ENCODE results near the gene WWP2.

The WWP2 gene

GRCh38 chr16:69761983-69762813, at the start of gene WWP2:
Gene WWP2 (plus strand): TSS chr16:69762332. CDS start chr16:69787011, 24,679 bp downstream.
- no peaks in the 10 kb centered on the region for H3K36me3 ChIP-seq (ENCODE audit: control insufficient read depth, insufficient read depth, low read length)
- H3K4me3 ChIP-seq (ENCODE audit: low read length) = peak within 1 kb of the TSS; percentile 99
- H3K9ac ChIP-seq (ENCODE audit: low read length) = peak within 1 kb of the TSS; percentile 72
- H3K27me3 ChIP-seq (ENCODE audit: control insufficient read depth, insufficient read depth, low read length) = no peaks in the 10 kb centered on the region
- H3K27ac ChIP-seq (ENCODE audit: low read depth, low read length) = peak within 1 kb of the TSS; percentile 79
- peaks cover 6% of the 10 kb centered on the region for H3K4me1 ChIP-seq (ENCODE audit: control insufficient read depth, insufficient read depth, low read length)

- Histone ChIP-seq H3K4me1 (ENCODE audit: control insufficient read depth, insufficient read depth, low read length) (no peaks in the 10 kb centered on the region), H3K27me3 (ENCODE audit: control insufficient read depth, insufficient read depth, low read length) (no peaks in the 10 kb centered on the region), H3K9ac (ENCODE audit: low read length) (no peak overlapping the region), H3K27ac (ENCODE audit: low read depth, low read length) (no peak overlapping the region), H3K36me3 (ENCODE audit: control insufficient read depth, insufficient read depth, low read length) (no peaks in the 10 kb centered on the region), H3K4me3 (ENCODE audit: low read length) (no peak overlapping the region)
These were observed 49.1 kb upstream of the WWP2 start for GRCh38 chr16:69712914-69713581.

GRCh38 chr16:69717066-69717465, 45.1 kb upstream of the WWP2 start:
- Histone ChIP-seq H3K27me3 (ENCODE audit: control insufficient read depth, insufficient read depth, low read length) (no peaks in the 10 kb centered on the region), H3K9ac (ENCODE audit: low read length) (no peak overlapping the region), H3K36me3 (ENCODE audit: control insufficient read depth, insufficient read depth, low read length) (no peaks in the 10 kb centered on the region), H3K4me3 (ENCODE audit: low read length) (no peak overlapping the region), H3K4me1 (ENCODE audit: control insufficient read depth, insufficient read depth, low read length) (no peaks in the 10 kb centered on the region), H3K27ac (ENCODE audit: low read depth, low read length) (no peak overlapping the region)

GRCh38 chr16:69718111-69718764, 43.9 kb upstream of the WWP2 start:
- Histone ChIP-seq H3K4me3 (ENCODE audit: low read length) (no peak overlapping the region), H3K9ac (ENCODE audit: low read length) (no peak overlapping the region), H3K27ac (ENCODE audit: low read depth, low read length) (no peak overlapping the region), H3K36me3 (ENCODE audit: control insufficient read depth, insufficient read depth, low read length) (no peaks in the 10 kb centered on the region), H3K27me3 (ENCODE audit: control insufficient read depth, insufficient read depth, low read length) (no peaks in the 10 kb centered on the region), H3K4me1 (ENCODE audit: control insufficient read depth, insufficient read depth, low read length) (no peaks in the 10 kb centered on the region)

GRCh38 chr16:69720822-69721430, 41.2 kb upstream of the WWP2 start:
- Histone ChIP-seq H3K4me1 (ENCODE audit: control insufficient read depth, insufficient read depth, low read length) (peaks cover 2% of the 10 kb centered on the region), H3K27me3 (ENCODE audit: control insufficient read depth, insufficient read depth, low read length) (no peaks in the 10 kb centered on the region), H3K27ac (ENCODE audit: low read depth, low read length) (no peak overlapping the region), H3K4me3 (ENCODE audit: low read length) (no peak overlapping the region), H3K36me3 (ENCODE audit: control insufficient read depth, insufficient read depth, low read length) (no peaks in the 10 kb centered on the region), H3K9ac (ENCODE audit: low read length) (no peak overlapping the region)

GRCh38 chr16:69721441-69721957, 40.6 kb upstream of the WWP2 start:
- Histone ChIP-seq H3K4me3 (ENCODE audit: low read length) (no peak overlapping the region), H3K4me1 (ENCODE audit: control insufficient read depth, insufficient read depth, low read length) (peaks cover 2% of the 10 kb centered on the region), H3K27me3 (ENCODE audit: control insufficient read depth, insufficient read depth, low read length) (no peaks in the 10 kb centered on the region), H3K36me3 (ENCODE audit: control insufficient read depth, insufficient read depth, low read length) (no peaks in the 10 kb centered on the region), H3K27ac (ENCODE audit: low read depth, low read length) (no peak overlapping the region), H3K9ac (ENCODE audit: low read length) (no peak overlapping the region)

- Histone ChIP-seq H3K27ac (ENCODE audit: low read depth, low read length) (no peak overlapping the region), H3K36me3 (ENCODE audit: control insufficient read depth, insufficient read depth, low read length) (no peaks in the 10 kb centered on the region), H3K9ac (ENCODE audit: low read length) (no peak overlapping the region), H3K27me3 (ENCODE audit: control insufficient read depth, insufficient read depth, low read length) (no peaks in the 10 kb centered on the region), H3K4me1 (ENCODE audit: control insufficient read depth, insufficient read depth, low read length) (peaks cover 2% of the 10 kb centered on the region), H3K4me3 (ENCODE audit: low read length) (no peak overlapping the region)
These were observed 37.7 kb upstream of the WWP2 start for GRCh38 chr16:69724414-69724873.

GRCh38 chr16:69724981-69725479, 37.1 kb upstream of the WWP2 start:
- Histone ChIP-seq H3K36me3 (ENCODE audit: control insufficient read depth, insufficient read depth, low read length) (no peaks in the 10 kb centered on the region), H3K4me3 (ENCODE audit: low read length) (no peak overlapping the region), H3K27me3 (ENCODE audit: control insufficient read depth, insufficient read depth, low read length) (no peaks in the 10 kb centered on the region), H3K27ac (ENCODE audit: low read depth, low read length) (no peak overlapping the region), H3K9ac (ENCODE audit: low read length) (no peak overlapping the region), H3K4me1 (ENCODE audit: control insufficient read depth, insufficient read depth, low read length) (peaks cover 2% of the 10 kb centered on the region)

- no peaks in the 10 kb centered on the region for H3K27me3 ChIP-seq (ENCODE audit: control insufficient read depth, insufficient read depth, low read length)
- peaks cover 2% of the 10 kb centered on the region for H3K4me1 ChIP-seq (ENCODE audit: control insufficient read depth, insufficient read depth, low read length)
- H3K9ac ChIP-seq (ENCODE audit: low read length) = peak overlapping the region; percentile 7
- no peaks in the 10 kb centered on the region for H3K36me3 ChIP-seq (ENCODE audit: control insufficient read depth, insufficient read depth, low read length)
- H3K27ac ChIP-seq (ENCODE audit: low read depth, low read length) = peak overlapping the region; percentile 46
- H3K4me3 ChIP-seq (ENCODE audit: low read length) = peak overlapping the region; percentile 63
These were observed 36.4 kb upstream of the WWP2 start for GRCh38 chr16:69725480-69726312.

- Histone ChIP-seq H3K9ac (ENCODE audit: low read length) (peak within 1 kb of the TSS; percentile 7), H3K27me3 (ENCODE audit: control insufficient read depth, insufficient read depth, low read length) (no peaks in the 10 kb centered on the region), H3K4me3 (ENCODE audit: low read length) (peak within 1 kb of the TSS; percentile 63), H3K4me1 (ENCODE audit: control insufficient read depth, insufficient read depth, low read length) (peaks cover 2% of the 10 kb centered on the region), H3K27ac (ENCODE audit: low read depth, low read length) (peak within 1 kb of the TSS; percentile 75), H3K36me3 (ENCODE audit: control insufficient read depth, insufficient read depth, low read length) (no peaks in the 10 kb centered on the region)
These were observed 35.6 kb upstream of the WWP2 start, which contains the start of gene NQO1 for GRCh38 chr16:69726313-69727060. Gene NQO1 (minus strand): TSS chr16:69726560. CDS start chr16:69726439, 121 bp downstream.

GRCh38 chr16:69727916-69728270, 34.2 kb upstream of the WWP2 start:
- no peaks in the 10 kb centered on the region for H3K36me3 ChIP-seq (ENCODE audit: control insufficient read depth, insufficient read depth, low read length)
- H3K4me1 ChIP-seq (ENCODE audit: control insufficient read depth, insufficient read depth, low read length) = peaks cover 2% of the 10 kb centered on the region
- no peak overlapping the region for H3K9ac ChIP-seq (ENCODE audit: low read length)
- no peak overlapping the region for H3K27ac ChIP-seq (ENCODE audit: low read depth, low read length)
- H3K27me3 ChIP-seq (ENCODE audit: control insufficient read depth, insufficient read depth, low read length) = no peaks in the 10 kb centered on the region
- H3K4me3 ChIP-seq (ENCODE audit: low read length) = no peak overlapping the region
